ENCODE data around the gene ALDH3A2.

The ALDH3A2 gene

DNA sequence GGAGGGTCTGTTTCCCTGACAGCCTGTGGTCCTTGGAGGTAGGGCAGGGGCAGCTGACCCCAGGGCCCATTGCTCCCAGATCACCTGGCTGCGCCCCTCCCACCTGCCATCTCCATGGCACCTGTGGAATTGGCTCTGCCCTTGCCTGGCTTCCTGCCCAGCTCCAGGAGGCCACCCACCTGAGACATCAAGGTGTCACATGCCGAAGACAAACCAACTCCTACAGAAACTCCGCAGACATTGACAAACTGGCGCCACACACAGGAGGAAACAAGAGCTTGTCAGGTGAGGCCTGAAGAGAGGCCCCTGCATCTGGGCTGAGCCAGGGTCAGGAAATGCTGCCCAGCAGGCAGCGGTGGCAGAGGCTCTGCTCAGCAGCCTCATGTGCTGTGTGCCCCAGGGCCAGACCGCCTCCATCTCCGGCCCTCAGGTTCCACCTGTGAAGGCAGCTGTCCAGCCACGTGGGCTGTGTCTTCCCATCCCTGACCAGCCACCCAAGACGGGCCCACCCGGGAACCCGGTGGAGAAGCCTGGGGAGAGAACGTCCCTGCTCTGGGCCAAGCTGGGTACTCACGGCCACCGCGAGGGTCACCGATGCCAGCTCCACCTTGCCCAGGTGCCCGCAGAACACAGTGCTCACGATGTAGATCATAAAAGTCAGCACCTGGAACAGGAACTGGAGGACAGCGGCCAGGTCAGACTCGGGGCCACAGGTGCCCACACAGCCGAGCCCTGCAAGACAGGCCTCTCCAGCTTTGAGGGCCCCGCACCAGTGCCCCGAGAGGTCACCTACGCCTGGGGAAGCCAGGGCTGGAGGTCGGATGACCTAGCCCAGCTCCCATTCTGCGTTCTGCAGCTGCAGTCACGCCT is 66.2 kb downstream of the ALDH3A2 start:
- no peaks in the 10 kb centered on the region for H3K9me3 ChIP-seq (ENCODE audit: control insufficient read depth in 2 of 2, low read length in 2 of 2)
- no peak overlapping the region for H3K4me3 ChIP-seq (ENCODE audit: low read length in 2 of 2)
- H3K9ac ChIP-seq (ENCODE audit: low read depth in 1 of 2, low read length in 2 of 2): no peak overlapping the region
- H3K27me3 ChIP-seq (ENCODE audit: control insufficient read depth in 2 of 2, insufficient read depth in 2 of 2, low read length in 2 of 2): no peaks in the 10 kb centered on the region
- peaks cover 9 to 15% of the 10 kb centered on the region in 2 donors for H3K4me1 ChIP-seq (ENCODE audit: control insufficient read depth in 2 of 2, insufficient read depth in 2 of 2, low read length in 2 of 2)
- no peak overlapping the region for H3K27ac ChIP-seq (ENCODE audit: low read depth in 2 of 2, low read length in 2 of 2)
- H3K36me3 ChIP-seq (ENCODE audit: control insufficient read depth in 2 of 2, insufficient read depth in 2 of 2, low read length in 2 of 2): no peaks in the 10 kb centered on the region

GRCh38 chr17:19716108-19717030 is 67.8 kb downstream of the ALDH3A2 start, which contains the start of gene SLC47A2:
Gene SLC47A2 (minus strand): TSS chr17:19716584. CDS start chr17:19716555, 29 bp downstream.
- Histone ChIP-seq H3K9ac (ENCODE audit: low read depth in 1 of 2, low read length in 2 of 2) (no peak within 1 kb of the TSS), H3K4me1 (ENCODE audit: control insufficient read depth in 2 of 2, insufficient read depth in 2 of 2, low read length in 2 of 2) (peaks cover 23 to 31% of the 10 kb centered on the region in 2 donors), H3K36me3 (ENCODE audit: control insufficient read depth in 2 of 2, insufficient read depth in 2 of 2, low read length in 2 of 2) (no peaks in the 10 kb centered on the region), H3K9me3 (ENCODE audit: control insufficient read depth in 2 of 2, low read length in 2 of 2) (no peaks in the 10 kb centered on the region), H3K27ac (ENCODE audit: low read depth in 2 of 2, low read length in 2 of 2) (no peak within 1 kb of the TSS), H3K4me3 (ENCODE audit: low read length in 2 of 2) (no peak within 1 kb of the TSS), H3K27me3 (ENCODE audit: control insufficient read depth in 2 of 2, insufficient read depth in 2 of 2, low read length in 2 of 2) (no peaks in the 10 kb centered on the region)

DNA sequence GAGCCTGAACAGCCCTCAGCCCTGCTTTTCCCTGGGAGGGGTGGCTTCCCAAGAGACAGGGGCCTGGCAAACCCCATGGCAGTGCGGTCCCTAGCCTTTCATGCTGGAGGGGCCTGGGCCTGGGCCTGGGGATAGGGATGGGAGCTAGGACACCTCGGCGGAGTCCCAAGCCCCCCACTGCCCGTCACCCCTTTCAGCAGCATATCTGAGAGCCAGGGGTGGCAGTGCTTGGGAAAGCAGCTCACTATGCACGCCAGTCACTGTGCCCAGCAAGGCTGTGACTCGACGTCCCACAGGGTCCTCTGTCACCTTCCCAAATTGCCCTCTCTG is 68.4 kb downstream of the ALDH3A2 start:
- H3K9ac ChIP-seq (ENCODE audit: low read depth in 1 of 2, low read length in 2 of 2): no peak overlapping the region
- no peaks in the 10 kb centered on the region for H3K27me3 ChIP-seq (ENCODE audit: control insufficient read depth in 2 of 2, insufficient read depth in 2 of 2, low read length in 2 of 2)
- H3K36me3 ChIP-seq (ENCODE audit: control insufficient read depth in 2 of 2, insufficient read depth in 2 of 2, low read length in 2 of 2): no peaks in the 10 kb centered on the region
- no peak overlapping the region for H3K27ac ChIP-seq (ENCODE audit: low read depth in 2 of 2, low read length in 2 of 2)
- H3K4me3 ChIP-seq (ENCODE audit: low read length in 2 of 2): no peak overlapping the region
- no peaks in the 10 kb centered on the region for H3K9me3 ChIP-seq (ENCODE audit: control insufficient read depth in 2 of 2, low read length in 2 of 2)
- H3K4me1 ChIP-seq (ENCODE audit: control insufficient read depth in 2 of 2, insufficient read depth in 2 of 2, low read length in 2 of 2): peaks cover 23 to 31% of the 10 kb centered on the region in 2 donors

DNA sequence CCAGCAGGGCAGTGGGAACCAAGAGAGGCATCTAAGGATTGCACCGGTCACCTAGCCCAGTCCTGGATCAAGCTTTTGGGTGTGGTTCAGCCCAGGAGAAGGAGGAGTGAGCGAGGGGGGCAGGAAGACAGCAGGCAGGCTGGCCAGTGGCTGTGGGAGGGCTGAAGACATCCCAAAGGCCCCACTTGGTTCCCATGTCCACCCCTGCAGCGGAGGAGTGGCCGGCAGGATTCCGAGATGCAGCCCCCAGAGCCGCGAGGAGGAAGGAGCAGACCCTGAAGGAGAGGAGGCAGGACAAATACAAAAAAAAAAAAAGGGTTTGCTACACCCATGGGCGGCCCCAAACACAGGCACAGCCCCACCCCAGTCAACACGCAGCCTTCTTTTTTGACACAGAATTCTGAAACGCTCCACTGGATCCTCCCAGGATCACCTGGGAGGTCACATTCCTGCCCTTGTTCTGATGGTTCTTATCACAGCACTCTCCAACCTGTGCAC is 68.9 kb downstream of the ALDH3A2 start:
- no peak overlapping the region for H3K9ac ChIP-seq (ENCODE audit: low read depth in 1 of 2, low read length in 2 of 2)
- no peaks in the 10 kb centered on the region for H3K36me3 ChIP-seq (ENCODE audit: control insufficient read depth in 2 of 2, insufficient read depth in 2 of 2, low read length in 2 of 2)
- no peaks in the 10 kb centered on the region for H3K9me3 ChIP-seq (ENCODE audit: control insufficient read depth in 2 of 2, low read length in 2 of 2)
- H3K4me1 ChIP-seq (ENCODE audit: control insufficient read depth in 2 of 2, insufficient read depth in 2 of 2, low read length in 2 of 2): peaks cover 23 to 31% of the 10 kb centered on the region in 2 donors
- no peak overlapping the region for H3K4me3 ChIP-seq (ENCODE audit: low read length in 2 of 2)
- H3K27me3 ChIP-seq (ENCODE audit: control insufficient read depth in 2 of 2, insufficient read depth in 2 of 2, low read length in 2 of 2): no peaks in the 10 kb centered on the region
- H3K27ac ChIP-seq (ENCODE audit: low read depth in 2 of 2, low read length in 2 of 2): no peak overlapping the region

GRCh38 chr17:19718041-19718612 is 69.6 kb downstream of the ALDH3A2 start:
- H3K27ac ChIP-seq (ENCODE audit: low read depth in 2 of 2, low read length in 2 of 2): peak overlapping the region in 1 of 2 donors; percentile 28

GRCh38 chr17:19718613-19719354 is 70.2 kb downstream of the ALDH3A2 start:
- no peak overlapping the region for H3K9ac ChIP-seq (ENCODE audit: low read depth in 1 of 2, low read length in 2 of 2)
- H3K4me3 ChIP-seq (ENCODE audit: low read length in 2 of 2): no peak overlapping the region
- peak overlapping the region in 1 of 2 donors; percentile 25 for H3K27ac ChIP-seq (ENCODE audit: low read depth in 2 of 2, low read length in 2 of 2)
- no peaks in the 10 kb centered on the region for H3K9me3 ChIP-seq (ENCODE audit: control insufficient read depth in 2 of 2, low read length in 2 of 2)
- H3K36me3 ChIP-seq (ENCODE audit: control insufficient read depth in 2 of 2, insufficient read depth in 2 of 2, low read length in 2 of 2): no peaks in the 10 kb centered on the region
- H3K4me1 ChIP-seq (ENCODE audit: control insufficient read depth in 2 of 2, insufficient read depth in 2 of 2, low read length in 2 of 2): peaks cover 23 to 31% of the 10 kb centered on the region in 2 donors
- H3K27me3 ChIP-seq (ENCODE audit: control insufficient read depth in 2 of 2, insufficient read depth in 2 of 2, low read length in 2 of 2): no peaks in the 10 kb centered on the region

More at GRCh38 chr17:19718041-19718612, 69.6 kb downstream of the ALDH3A2 start:
- H3K4me3 ChIP-seq (ENCODE audit: low read length in 2 of 2): no peak overlapping the region
- H3K9ac ChIP-seq (ENCODE audit: low read depth in 1 of 2, low read length in 2 of 2): no peak overlapping the region
- H3K4me1 ChIP-seq (ENCODE audit: control insufficient read depth in 2 of 2, insufficient read depth in 2 of 2, low read length in 2 of 2): peaks cover 23 to 31% of the 10 kb centered on the region in 2 donors
- no peaks in the 10 kb centered on the region for H3K9me3 ChIP-seq (ENCODE audit: control insufficient read depth in 2 of 2, low read length in 2 of 2)
- no peaks in the 10 kb centered on the region for H3K36me3 ChIP-seq (ENCODE audit: control insufficient read depth in 2 of 2, insufficient read depth in 2 of 2, low read length in 2 of 2)
- H3K27me3 ChIP-seq (ENCODE audit: control insufficient read depth in 2 of 2, insufficient read depth in 2 of 2, low read length in 2 of 2): no peaks in the 10 kb centered on the region

GRCh38 chr17:19719355-19720209 is 71.0 kb downstream of the ALDH3A2 start:
- Histone ChIP-seq H3K4me1 (ENCODE audit: control insufficient read depth in 2 of 2, insufficient read depth in 2 of 2, low read length in 2 of 2) (peaks cover 28 to 37% of the 10 kb centered on the region in 2 donors), H3K9ac (ENCODE audit: low read depth in 1 of 2, low read length in 2 of 2) (no peak overlapping the region), H3K4me3 (ENCODE audit: low read length in 2 of 2) (no peak overlapping the region), H3K36me3 (ENCODE audit: control insufficient read depth in 2 of 2, insufficient read depth in 2 of 2, low read length in 2 of 2) (no peaks in the 10 kb centered on the region), H3K27me3 (ENCODE audit: control insufficient read depth in 2 of 2, insufficient read depth in 2 of 2, low read length in 2 of 2) (no peaks in the 10 kb centered on the region), H3K9me3 (ENCODE audit: control insufficient read depth in 2 of 2, low read length in 2 of 2) (no peaks in the 10 kb centered on the region), H3K27ac (ENCODE audit: low read depth in 2 of 2, low read length in 2 of 2) (peak overlapping the region; percentile 25 to 30)

GRCh38 chr17:19720210-19720475 is 71.6 kb downstream of the ALDH3A2 start:
- Histone ChIP-seq H3K27me3 (ENCODE audit: control insufficient read depth in 2 of 2, insufficient read depth in 2 of 2, low read length in 2 of 2) (no peaks in the 10 kb centered on the region), H3K36me3 (ENCODE audit: control insufficient read depth in 2 of 2, insufficient read depth in 2 of 2, low read length in 2 of 2) (no peaks in the 10 kb centered on the region), H3K9ac (ENCODE audit: low read depth in 1 of 2, low read length in 2 of 2) (peak overlapping the region in 1 of 2 donors; percentile 24), H3K4me3 (ENCODE audit: low read length in 2 of 2) (no peak overlapping the region), H3K4me1 (ENCODE audit: control insufficient read depth in 2 of 2, insufficient read depth in 2 of 2, low read length in 2 of 2) (peaks cover 32 to 43% of the 10 kb centered on the region in 2 donors), H3K27ac (ENCODE audit: low read depth in 2 of 2, low read length in 2 of 2) (peak overlapping the region; percentile 25 to 27), H3K9me3 (ENCODE audit: control insufficient read depth in 2 of 2, low read length in 2 of 2) (no peaks in the 10 kb centered on the region)

Measured in mucosa of rectum (tissue), 2 donors.